ENCODE results near the gene CDIPT.

DNA sequence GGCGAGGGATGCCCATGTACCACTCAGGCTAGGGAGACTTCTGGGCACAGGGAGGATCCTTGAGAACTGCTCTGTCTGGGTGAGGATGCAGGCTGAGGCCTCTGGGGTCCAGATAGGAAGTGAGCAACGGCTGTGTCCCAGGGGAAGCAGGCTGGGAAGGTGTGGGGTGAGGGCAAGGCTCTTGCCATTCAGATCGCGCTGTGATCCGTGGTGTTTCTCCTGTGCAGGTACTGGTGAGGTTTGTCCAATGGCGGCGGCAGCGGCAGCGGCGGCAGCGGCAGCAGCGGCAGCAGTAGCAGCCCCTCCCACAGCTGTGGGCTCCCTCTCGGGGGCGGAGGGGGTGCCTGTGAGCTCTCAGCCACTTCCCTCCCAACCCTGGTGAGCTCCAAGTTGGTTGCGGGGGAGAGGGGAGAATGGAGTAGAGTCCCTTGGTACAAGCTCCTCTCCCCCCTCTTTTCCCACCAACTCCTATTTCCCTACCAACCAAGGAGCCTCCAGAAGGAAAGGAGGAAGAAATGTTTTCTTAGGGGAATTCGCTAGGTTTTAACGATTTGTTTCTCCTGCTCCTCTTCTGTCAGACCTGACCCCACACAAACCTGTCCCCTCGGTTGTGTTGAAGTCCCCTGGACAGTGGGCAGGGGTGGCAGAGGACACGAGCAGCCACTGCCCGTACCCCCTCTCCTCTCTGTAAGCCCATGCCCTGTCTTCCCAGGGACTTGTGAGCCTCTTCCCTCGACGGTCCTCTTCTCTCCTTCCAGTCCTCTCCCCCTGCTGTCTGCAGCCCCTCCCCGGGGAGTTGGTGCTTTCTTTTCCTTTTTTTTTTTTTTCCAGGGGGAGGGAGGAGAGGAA is 53.0 kb downstream of the CDIPT start:
- TF ChIP-seq EZH2phosphoT487 (IDR thresholded peaks at IDR 0.05; ENCODE audit: insufficient read depth, low read depth) (no peak), EZH2 (IDR thresholded peaks at IDR 0.05; ENCODE audit: insufficient read depth, poor library complexity, severe bottlenecking) (no peak)
